ENCODE results near the gene ALDH1A2.

DNA sequence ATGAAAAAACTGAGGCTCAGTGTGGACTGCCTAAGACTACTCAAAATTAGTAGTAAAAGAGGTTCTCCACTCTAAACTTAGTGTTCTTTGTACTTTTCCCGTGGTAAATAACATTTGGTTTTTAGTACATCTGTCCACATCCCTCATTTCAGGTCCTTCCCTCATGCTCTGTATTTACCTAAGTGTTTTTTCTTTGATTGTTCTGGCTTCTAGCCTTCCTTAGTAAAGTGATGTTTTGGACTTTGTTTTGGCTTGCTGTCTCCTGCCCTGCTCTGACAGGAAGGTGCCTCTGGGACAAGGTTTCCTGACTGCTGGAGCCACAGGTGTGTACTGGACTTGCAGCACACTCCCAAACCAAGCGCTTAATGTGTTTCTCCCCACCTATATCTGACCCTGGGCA, 29.9 kb upstream of the ALDH1A2 start:
- TF ChIP-seq POLR2A (IDR thresholded peaks at IDR 0.05) (no peak), EP300 (IDR thresholded peaks at IDR 0.05) (no peak)
- TF ChIP-seq, protein P1, sequence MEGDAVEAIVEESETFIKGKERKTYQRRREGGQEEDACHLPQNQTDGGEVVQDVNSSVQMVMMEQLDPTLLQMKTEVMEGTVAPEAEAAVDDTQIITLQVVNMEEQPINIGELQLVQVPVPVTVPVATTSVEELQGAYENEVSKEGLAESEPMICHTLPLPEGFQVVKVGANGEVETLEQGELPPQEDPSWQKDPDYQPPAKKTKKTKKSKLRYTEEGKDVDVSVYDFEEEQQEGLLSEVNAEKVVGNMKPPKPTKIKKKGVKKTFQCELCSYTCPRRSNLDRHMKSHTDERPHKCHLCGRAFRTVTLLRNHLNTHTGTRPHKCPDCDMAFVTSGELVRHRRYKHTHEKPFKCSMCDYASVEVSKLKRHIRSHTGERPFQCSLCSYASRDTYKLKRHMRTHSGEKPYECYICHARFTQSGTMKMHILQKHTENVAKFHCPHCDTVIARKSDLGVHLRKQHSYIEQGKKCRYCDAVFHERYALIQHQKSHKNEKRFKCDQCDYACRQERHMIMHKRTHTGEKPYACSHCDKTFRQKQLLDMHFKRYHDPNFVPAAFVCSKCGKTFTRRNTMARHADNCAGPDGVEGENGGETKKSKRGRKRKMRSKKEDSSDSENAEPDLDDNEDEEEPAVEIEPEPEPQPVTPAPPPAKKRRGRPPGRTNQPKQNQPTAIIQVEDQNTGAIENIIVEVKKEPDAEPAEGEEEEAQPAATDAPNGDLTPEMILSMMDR (IDR thresholded peaks at IDR 0.05) = no peak
